WTC11 (cell line): ENCODE measurements around the gene GPR162.

ENCODE experiments used
- CTCF ChIP-seq: fragments of 200-600 bp; IDR thresholded peaks from 2 replicates; pipeline ENCODE4 v1.8.0; 2022; ENCODE audit warnings: antibody characterized with exemption
- ESRRA ChIP-seq: sonication (generic); formaldehyde crosslinking; IDR thresholded peaks from 2 replicates; pipeline ENCODE4 v1.8.1; 2022; ENCODE audit warnings: mild to moderate bottlenecking, missing genetic modification reagents, borderline replicate concordance

- TF ChIP-seq CTCF: no peak
- TF ChIP-seq ESRRA (CRISPR knock-in tag): no peak
These were observed 39.8 kb downstream of the GPR162 start for GRCh38 chr12:6861391-6861790.
